Esophagus squamous epithelium (tissue), 5 donors: Measurements from ENCODE around the gene TBXT. TPM values are rescaled to one million over a fixed set of nuclear protein-coding genes. Genes with fewer than 3 reads are reported as not detected.

Experiments
- DNase-seq: peaks from one replicate; lab custom pipeline; 2025; lab: John Stamatoyannopoulos, UW
- H3K27ac ChIP-seq, 4 donors: fragments of 200-600 bp; sonication (generic); one replicate each; pipeline ENCODE4 v1.5.1; 2016 to 2019; ENCODE audit warnings: mild to moderate bottlenecking in 1 of 4
- H3K27me3 ChIP-seq, 4 donors: fragments of 200-600 bp; sonication (generic); 1 replicate in 3 of 4; 2 replicates in 1 of 4; pipeline versions ENCODE4 v1.5.1 to v1.6.0; 2017 to 2021; ENCODE audit warnings: antibody characterized with exemption in 1 of 4
- H3K36me3 ChIP-seq, 3 donors: fragments of 200-600 bp; sonication (generic); one replicate each; pipeline ENCODE4 v1.5.1; 2016 to 2019
- H3K4me1 ChIP-seq, 3 donors: fragments of 200-600 bp; sonication (generic); one replicate each; pipeline ENCODE4 v1.5.1; 2017 to 2019
- H3K4me3 ChIP-seq, 4 donors: fragments of 200-600 bp; sonication (generic); 1 replicate in 3 of 4; 2 replicates in 1 of 4; pipeline ENCODE4 v1.5.1; 2016 to 2019; ENCODE audit warnings: mild to moderate bottlenecking in 2 of 4, moderate library complexity in 1 of 4
- H3K9me3 ChIP-seq, 3 donors: fragments of 200-600 bp; sonication (generic); one replicate each; pipeline ENCODE4 v1.5.1; 2016 to 2019
- POLR2A ChIP-seq, 4 donors: fragments of 450-650 bp; IDR thresholded peaks; one replicate each; pipeline ENCODE4 v1.6.1; 2017; ENCODE audit warnings: antibody characterized with exemption in 4 of 4, mild to moderate bottlenecking in 4 of 4, moderate library complexity in 3 of 4
- WGBS, 2 donors: methylation state at CpG; one replicate each; pipeline ENCODE4 v1.1.5; 2018; 5-methylcytosine and 5-hydroxymethylcytosine counted together
- intact Hi-C: fragments of 100-400 bp; cut with DNase I; formaldehyde crosslinking; loops from one replicate; pipeline ENCODE4 v1.15.0; 2022
- total RNA-seq, 4 donors: library from RNA; depleted of rRNA; stranded (reverse); fragments of >200 nt; gene quantifications; one replicate each; pipeline ENCODE4 v1.1.0, GENCODE V29; 2016
- TF ChIP-seq, protein P1 (sequence below), 6 experiments: fragments of 450-650 bp in 4 of 6; fragments of 200-600 bp in 2 of 6; sonication (generic) in 2 of 6; IDR thresholded peaks; one replicate each; pipeline ENCODE4 v1.5.1; 2016 to 2019; ENCODE audit warnings: antibody characterized with exemption in 6 of 6, mild to moderate bottlenecking in 4 of 6, moderate library complexity in 4 of 6
- donor health status: DM: yes; HTN: yes; CAD: no.

Gene TBXT
- total RNA-seq, 4 donors from 2014 or later = not detected

DNA sequence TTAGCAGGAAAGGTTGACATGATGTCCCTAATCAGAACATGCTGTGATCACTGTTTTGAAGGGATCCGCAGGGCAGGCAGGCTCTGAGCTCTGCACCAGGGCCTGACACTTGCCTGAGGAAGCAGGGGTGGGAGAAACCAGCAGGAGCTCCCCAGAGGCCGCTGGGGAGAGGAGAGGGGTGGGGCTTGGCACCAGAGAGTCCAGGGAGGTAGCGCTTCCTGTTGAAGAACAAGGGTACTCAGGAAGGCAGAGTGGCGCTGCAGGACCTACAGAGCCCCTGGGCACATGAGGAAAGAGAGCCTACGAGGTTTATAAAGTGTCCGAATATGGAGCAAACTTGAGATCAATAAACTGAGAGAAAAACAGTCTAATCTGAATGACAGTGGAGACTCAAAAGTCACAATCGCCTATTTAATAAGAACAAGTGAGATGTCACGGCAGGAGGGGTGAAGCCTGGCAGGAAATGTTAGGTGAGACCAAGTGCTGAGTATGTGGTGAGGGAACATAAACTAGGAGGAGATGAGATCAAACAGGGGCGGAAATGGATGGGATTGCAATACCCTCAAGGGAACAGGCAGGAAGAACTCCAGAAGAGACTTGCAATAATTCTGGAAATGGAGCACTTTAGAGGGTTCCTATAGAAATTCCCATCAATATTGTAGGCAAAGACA, 5.8 kb upstream of the TBXT start:
- WGBS, 2 donors = 3 to 5% methylated on average over 8 to 9 of the region's 9 CpGs
- H3K9me3 ChIP-seq = no peaks in the 10 kb centered on the region
- no peaks in the 10 kb centered on the region for H3K36me3 ChIP-seq
- DNase-seq = no peak
- H3K27ac ChIP-seq = no peak overlapping the region
- intact Hi-C loops = no loop called here
- H3K27me3 ChIP-seq = peaks cover 0 to 59% (median 16%) of the 10 kb centered on the region in 4 donors
- H3K4me3 ChIP-seq = no peak overlapping the region
- TF ChIP-seq, protein P1, sequence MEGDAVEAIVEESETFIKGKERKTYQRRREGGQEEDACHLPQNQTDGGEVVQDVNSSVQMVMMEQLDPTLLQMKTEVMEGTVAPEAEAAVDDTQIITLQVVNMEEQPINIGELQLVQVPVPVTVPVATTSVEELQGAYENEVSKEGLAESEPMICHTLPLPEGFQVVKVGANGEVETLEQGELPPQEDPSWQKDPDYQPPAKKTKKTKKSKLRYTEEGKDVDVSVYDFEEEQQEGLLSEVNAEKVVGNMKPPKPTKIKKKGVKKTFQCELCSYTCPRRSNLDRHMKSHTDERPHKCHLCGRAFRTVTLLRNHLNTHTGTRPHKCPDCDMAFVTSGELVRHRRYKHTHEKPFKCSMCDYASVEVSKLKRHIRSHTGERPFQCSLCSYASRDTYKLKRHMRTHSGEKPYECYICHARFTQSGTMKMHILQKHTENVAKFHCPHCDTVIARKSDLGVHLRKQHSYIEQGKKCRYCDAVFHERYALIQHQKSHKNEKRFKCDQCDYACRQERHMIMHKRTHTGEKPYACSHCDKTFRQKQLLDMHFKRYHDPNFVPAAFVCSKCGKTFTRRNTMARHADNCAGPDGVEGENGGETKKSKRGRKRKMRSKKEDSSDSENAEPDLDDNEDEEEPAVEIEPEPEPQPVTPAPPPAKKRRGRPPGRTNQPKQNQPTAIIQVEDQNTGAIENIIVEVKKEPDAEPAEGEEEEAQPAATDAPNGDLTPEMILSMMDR (IDR thresholded peaks at IDR 0.05) = no peak
- TF ChIP-seq POLR2A (IDR thresholded peaks at IDR 0.05) = no peak
- peaks cover 1 to 16% (median 4%) of the 10 kb centered on the region in 3 donors for H3K4me1 ChIP-seq

DNA sequence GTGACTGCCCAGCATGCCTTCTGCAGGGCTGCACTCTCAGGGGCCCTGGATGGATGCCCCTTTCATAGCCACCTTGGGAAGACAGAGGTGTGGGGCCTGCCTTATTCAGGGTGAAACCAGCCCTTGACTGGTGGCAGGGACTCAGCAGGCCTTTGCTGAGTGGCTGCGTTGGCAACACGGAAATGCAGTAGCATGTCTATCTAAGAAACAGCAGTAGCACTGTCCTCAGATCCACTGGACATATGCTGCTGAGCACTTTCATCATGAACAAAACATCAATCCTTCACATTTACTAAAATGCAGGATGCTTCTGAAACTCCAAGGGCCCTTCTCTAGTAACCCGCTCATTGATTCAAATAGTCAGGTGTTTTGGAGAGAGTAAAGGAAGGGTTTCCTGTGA, 4.9 kb upstream of the TBXT start:
- H3K4me3 ChIP-seq = no peak overlapping the region
- TF ChIP-seq, protein P1 (IDR thresholded peaks at IDR 0.05) = no peak
- no peak for TF ChIP-seq POLR2A (IDR thresholded peaks at IDR 0.05)
- no peak for DNase-seq
- no peaks in the 10 kb centered on the region for H3K36me3 ChIP-seq
- H3K27ac ChIP-seq = no peak overlapping the region
- 88 to 93% methylated on average over 3 of the region's 3 CpGs for WGBS, 2 donors
- peaks cover 5 to 68% (median 23%) of the 10 kb centered on the region in 4 donors for H3K27me3 ChIP-seq
- H3K4me1 ChIP-seq = peaks cover 9 to 25% (median 11%) of the 10 kb centered on the region in 3 donors
- intact Hi-C loops = no loop called here
- no peaks in the 10 kb centered on the region for H3K9me3 ChIP-seq

DNA sequence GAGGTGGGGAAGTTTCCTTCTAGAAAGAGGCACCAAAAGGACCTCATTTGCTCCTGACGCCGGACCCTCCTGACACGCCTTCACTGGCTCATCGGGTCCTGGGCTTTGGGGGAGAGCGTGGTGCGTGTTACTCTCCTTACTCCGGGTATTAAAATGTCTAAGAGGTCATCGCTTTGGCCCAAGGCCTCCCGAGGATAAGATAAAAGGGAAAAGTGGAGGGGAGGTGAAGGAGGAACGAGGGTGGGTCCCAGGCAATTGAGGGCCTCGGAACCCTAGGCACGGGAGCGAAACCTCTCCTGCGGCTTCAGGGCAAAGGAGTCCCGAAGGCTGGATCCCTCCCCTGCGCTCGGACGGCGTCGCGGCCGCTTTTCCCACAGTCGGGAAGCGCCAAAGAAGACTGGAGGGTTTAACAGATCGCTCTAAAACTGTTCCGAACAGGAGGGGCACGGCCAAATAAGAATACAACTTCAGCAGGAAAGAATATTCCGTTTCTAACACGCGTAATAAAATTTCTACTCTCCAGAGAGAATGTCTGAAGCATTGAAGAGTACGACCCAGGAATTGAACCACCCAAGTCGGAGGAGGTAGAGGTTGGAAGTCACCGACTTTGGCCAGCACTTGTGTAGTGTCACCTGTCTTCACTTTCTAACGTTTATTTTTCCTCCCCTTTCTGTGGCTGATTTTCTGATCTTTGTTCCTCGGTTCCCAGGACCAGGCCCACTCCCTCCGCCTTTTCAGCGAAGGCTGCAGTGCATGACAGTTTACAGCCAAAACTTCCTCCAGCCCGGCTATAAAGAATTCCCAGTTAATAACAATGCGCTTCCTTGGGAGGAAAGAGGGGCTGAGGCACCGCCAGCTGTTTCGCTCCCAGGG, 2.1 kb upstream of the TBXT start:
- 31 to 47% methylated on average over 17 to 28 of the region's 41 CpGs for WGBS, 2 donors
- H3K4me1 ChIP-seq = peaks cover 14 to 38% (median 17%) of the 10 kb centered on the region in 3 donors
- H3K4me3 ChIP-seq = no peak overlapping the region
- H3K27me3 ChIP-seq = peaks cover 12 to 95% (median 31%) of the 10 kb centered on the region in 4 donors
- H3K9me3 ChIP-seq = no peaks in the 10 kb centered on the region
- no peak overlapping the region for H3K27ac ChIP-seq
- no peak for DNase-seq
- H3K36me3 ChIP-seq = no peaks in the 10 kb centered on the region
- no peak for TF ChIP-seq POLR2A (IDR thresholded peaks at IDR 0.05)
- TF ChIP-seq, protein P1 (IDR thresholded peaks at IDR 0.05) = no peak
- intact Hi-C loops = no loop called here

DNA sequence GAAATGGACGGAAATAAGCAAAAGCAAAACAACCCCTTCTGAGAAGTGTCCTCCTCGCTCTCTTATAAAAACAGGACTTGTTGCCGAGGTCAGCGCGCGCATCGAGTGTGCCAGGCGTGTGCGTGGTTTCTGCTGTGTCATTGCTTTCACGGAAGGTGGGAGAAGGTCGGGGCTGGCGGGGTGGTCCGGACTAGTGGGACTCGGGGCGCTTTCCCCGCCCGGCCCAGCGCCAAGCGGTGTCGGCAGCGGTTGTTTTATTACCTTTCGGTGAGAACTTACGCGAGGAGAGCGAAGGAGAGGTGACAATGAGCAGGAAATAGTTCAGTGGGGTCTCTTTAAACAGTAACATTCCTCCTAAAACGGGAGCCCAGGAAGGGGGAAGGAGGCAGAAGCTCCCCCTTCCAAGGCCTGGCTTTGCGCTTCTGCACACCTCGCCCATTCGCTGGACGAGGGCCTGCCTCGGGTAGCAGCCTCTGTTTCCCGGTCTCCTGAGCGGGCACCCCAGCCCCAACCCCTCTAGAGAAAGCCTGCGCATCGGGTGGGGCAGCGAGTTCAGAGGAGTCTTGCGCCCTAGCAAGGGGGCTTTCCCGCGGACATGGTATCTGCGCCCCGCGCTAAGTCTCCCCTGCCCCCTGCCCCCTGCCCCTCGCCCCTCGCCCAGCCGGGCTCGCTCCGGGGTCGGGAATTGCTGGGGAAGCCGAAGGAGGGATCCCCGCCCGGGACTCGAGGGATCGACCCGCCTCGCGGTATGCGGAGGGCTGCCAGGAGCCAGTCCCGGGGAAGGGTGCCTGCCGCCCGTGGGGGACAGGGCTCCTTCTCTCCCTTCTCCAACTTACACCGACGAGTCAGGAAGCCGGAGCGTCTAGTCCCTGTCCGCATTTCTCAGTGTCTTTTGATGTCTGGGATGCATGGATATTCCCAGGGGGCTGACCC, 1.2 kb upstream of the TBXT start:
- DNase-seq = no peak
- Histone ChIP-seq H3K4me1 (peaks cover 14 to 38% (median 17%) of the 10 kb centered on the region in 3 donors), H3K27ac (no peak overlapping the region), H3K4me3 (peak overlapping the region in 2 of 4 donors; percentile 28 to 52), H3K27me3 (peaks cover 12 to 100% (median 31%) of the 10 kb centered on the region in 4 donors), H3K36me3 (no peaks in the 10 kb centered on the region), H3K9me3 (no peaks in the 10 kb centered on the region)
- TF ChIP-seq, protein P1 (IDR thresholded peaks at IDR 0.05) = no peak
- TF ChIP-seq POLR2A (IDR thresholded peaks at IDR 0.05) = no peak
- intact Hi-C loops = no loop called here
- 1 to 10% methylated on average over 18 to 31 of the region's 65 CpGs for WGBS, 2 donors
